ENCODE data around the gene CDC5L. TPM values are rescaled to one million over a fixed set of nuclear protein-coding genes. Genes with fewer than 3 reads are reported as not detected.
"Not testable (repeated sequence)": the region's sequence is repeated elsewhere in the genome, so short reads cannot be mapped to it uniquely, and the experiment has no call there.

CDC5L gene
- total and polyA plus RNA-seq, 8 donors: 2.9 to 11.4 (median 7.5) TPM

DNA sequence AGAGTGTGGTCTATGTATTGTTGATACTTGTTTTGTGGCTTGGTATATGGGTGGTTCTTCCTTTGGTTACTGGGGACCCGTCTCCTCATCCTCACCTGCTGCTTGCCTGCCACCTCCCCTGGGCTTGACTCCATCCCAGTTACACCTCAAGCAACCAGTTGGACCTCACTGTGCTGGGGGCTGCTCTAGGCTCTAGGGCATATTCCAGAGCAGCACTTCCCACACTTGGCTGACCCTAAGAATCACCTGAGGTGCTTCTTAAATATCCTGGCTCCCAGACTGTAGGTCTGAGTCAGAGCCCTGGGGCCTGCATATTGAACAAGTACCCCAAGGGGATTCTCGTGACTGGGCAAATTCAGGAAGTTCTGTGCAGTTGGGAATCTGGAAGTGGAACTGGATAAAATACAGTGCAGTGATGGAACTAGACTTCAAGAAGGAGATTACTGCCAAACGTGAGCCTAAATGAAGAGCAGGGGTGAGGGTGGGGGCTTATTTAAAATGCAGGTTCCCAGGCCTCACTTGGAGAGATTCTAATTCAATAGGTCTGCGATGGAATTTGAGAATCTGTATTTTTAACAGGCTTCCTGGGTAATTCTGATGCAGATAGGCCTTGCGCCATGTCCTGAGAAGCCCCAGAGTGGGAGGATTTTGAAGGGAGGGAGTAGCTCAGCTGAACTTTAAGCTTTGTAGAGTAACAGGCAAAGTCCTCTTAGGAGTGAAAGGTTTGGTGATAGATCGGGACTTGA lies 37.4 kb upstream of the CDC5L start:
- intact Hi-C loops (cut with DNase I): no loop called here
- TF ChIP-seq, protein P1, sequence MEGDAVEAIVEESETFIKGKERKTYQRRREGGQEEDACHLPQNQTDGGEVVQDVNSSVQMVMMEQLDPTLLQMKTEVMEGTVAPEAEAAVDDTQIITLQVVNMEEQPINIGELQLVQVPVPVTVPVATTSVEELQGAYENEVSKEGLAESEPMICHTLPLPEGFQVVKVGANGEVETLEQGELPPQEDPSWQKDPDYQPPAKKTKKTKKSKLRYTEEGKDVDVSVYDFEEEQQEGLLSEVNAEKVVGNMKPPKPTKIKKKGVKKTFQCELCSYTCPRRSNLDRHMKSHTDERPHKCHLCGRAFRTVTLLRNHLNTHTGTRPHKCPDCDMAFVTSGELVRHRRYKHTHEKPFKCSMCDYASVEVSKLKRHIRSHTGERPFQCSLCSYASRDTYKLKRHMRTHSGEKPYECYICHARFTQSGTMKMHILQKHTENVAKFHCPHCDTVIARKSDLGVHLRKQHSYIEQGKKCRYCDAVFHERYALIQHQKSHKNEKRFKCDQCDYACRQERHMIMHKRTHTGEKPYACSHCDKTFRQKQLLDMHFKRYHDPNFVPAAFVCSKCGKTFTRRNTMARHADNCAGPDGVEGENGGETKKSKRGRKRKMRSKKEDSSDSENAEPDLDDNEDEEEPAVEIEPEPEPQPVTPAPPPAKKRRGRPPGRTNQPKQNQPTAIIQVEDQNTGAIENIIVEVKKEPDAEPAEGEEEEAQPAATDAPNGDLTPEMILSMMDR (IDR thresholded peaks at IDR 0.05): no peak
- WGBS, 2 donors: 69 to 70% methylated on average over 6 of the region's 6 CpGs
- FAIRE-seq: no peak
- Histone ChIP-seq H3K27me3 (no peaks in the 10 kb centered on the region), H3K4me3 (no peak overlapping the region), H3K36me3 (no peaks in the 10 kb centered on the region), H3K4me1 (no peaks in the 10 kb centered on the region), H3K9me3 (no peaks in the 10 kb centered on the region), H3K27ac (no peak overlapping the region)
- DNase-seq: no peak
- no peak for ATAC-seq

DNA sequence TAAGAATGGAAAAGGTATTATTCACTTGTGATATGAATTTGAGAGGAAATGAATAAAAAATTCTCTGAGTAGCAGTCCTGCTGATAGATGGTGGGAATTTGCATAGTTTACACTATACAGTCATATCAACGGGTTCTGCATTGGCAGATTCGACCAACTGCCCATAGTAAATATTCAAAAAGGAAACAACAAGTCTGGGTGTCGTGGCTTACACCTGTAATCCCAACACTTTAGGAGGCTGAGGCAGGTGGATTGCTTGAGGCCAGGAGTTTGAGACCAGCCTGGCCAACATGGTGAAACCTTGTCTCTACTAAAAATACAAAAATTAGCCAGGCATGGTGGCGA lies 36.9 kb upstream of the CDC5L start:
- ATAC-seq; intact Hi-C loops (cut with DNase I): not testable (repeated sequence)

DNA sequence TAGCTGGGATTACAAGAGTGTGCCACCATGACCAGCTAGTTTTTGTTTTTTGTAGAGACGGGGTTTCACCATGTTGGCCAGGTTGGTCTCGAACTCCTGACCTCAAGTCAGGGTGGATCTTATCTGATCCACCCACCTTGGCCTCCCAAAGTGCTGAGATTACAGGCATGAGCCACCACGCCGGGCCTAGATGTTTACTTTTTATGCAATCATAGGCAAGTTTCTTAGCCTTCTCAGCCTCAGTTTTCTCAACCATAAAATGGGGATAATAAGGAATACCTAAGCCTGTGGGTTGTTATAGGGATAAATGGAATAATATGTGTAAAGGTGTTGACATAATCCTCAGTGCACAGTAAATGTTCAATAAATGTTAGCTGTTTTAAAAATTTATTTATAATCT lies 35.2 kb upstream of the CDC5L start:
- H3K27ac ChIP-seq: no peak overlapping the region
- no peak for DNase-seq
- no peak for ATAC-seq
- H3K4me3 ChIP-seq: no peak overlapping the region
- no peaks in the 10 kb centered on the region for H3K36me3 ChIP-seq
- no peaks in the 10 kb centered on the region for H3K27me3 ChIP-seq
- WGBS, 2 donors: 80 to 85% methylated on average over 4 of the region's 4 CpGs
- H3K9me3 ChIP-seq: no peaks in the 10 kb centered on the region
- intact Hi-C loops (cut with DNase I): no loop called here
- FAIRE-seq: no peak
- TF ChIP-seq, protein P1 (IDR thresholded peaks at IDR 0.05): no peak
- no peaks in the 10 kb centered on the region for H3K4me1 ChIP-seq

More for the DNA sequence above, 36.9 kb upstream of the CDC5L start:
- 59 to 64% methylated on average over 4 of the region's 4 CpGs for WGBS, 2 donors
- not testable (repeated sequence) for H3K27ac ChIP-seq, H3K27me3 ChIP-seq, H3K36me3 ChIP-seq, H3K4me3 ChIP-seq, DNase-seq, H3K4me1 ChIP-seq, FAIRE-seq, H3K9me3 ChIP-seq

DNA sequence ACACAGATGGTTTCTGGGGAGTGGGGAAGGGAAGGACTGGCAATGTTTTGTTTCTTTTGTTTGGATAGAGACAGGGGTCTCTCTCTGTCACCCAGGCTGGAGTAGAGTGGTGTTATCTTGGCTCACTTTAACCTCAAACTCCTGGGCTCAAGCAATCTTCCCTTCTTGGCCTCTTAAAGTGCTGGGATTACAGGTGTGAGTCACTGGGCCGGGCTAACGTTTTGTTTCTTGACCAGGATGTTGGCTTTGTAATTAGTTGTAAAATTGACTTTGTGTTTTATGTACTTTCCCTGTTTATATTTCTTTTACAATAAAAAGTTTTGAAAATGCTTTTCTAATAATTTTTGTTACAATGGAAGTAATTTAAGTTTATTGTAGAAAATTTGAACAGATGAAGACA lies 34.2 kb upstream of the CDC5L start:
- no peaks in the 10 kb centered on the region for H3K36me3 ChIP-seq
- no peaks in the 10 kb centered on the region for H3K27me3 ChIP-seq
- 65 to 85% methylated on average over 2 of the region's 2 CpGs for WGBS, 2 donors
- TF ChIP-seq, protein P1 (IDR thresholded peaks at IDR 0.05): no peak
- H3K27ac ChIP-seq: no peak overlapping the region
- ATAC-seq (no peak), FAIRE-seq (no peak), DNase-seq (no peak)
- H3K4me3 ChIP-seq: no peak overlapping the region
- H3K9me3 ChIP-seq: no peaks in the 10 kb centered on the region
- intact Hi-C loops (cut with DNase I): no loop called here
- H3K4me1 ChIP-seq: no peaks in the 10 kb centered on the region

DNA sequence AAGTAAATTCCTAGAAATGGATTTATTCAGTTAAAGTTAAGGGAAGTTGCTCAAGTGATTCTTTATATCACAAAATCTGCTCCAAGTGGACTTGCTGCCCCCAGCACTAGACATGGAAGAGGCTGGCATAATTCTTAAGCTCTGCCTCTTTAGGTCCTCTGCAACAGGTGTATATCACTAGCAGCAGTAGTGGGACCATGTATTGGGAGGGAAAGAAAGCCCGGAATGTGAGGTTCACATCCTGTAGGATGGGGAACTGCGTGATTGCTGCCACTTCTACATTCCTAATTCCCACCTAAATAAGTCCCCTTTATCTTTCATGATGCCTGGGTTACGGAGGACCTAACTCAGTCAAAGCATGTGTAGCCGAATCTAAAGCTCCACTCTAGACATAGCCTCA lies 31.9 kb upstream of the CDC5L start:
- TF ChIP-seq, protein P1 (IDR thresholded peaks at IDR 0.05): no peak
- ATAC-seq: no peak
- Histone ChIP-seq H3K4me1 (no peaks in the 10 kb centered on the region), H3K27ac (no peak overlapping the region), H3K36me3 (no peaks in the 10 kb centered on the region), H3K27me3 (no peaks in the 10 kb centered on the region), H3K9me3 (no peaks in the 10 kb centered on the region), H3K4me3 (no peak overlapping the region)
- intact Hi-C loops (cut with DNase I): no loop called here
- FAIRE-seq: no peak
- 79 to 84% methylated on average over 4 of the region's 4 CpGs for WGBS, 2 donors
- DNase-seq: no peak
